ENCODE data around the gene LIMS2. TPM values are rescaled to one million over a fixed set of nuclear protein-coding genes. Genes with fewer than 3 reads are reported as not detected.

Gene LIMS2
- total RNA-seq, 1 experiment from 2014 or later: 0.53 TPM

GRCh38 chr2:127670055-127670956 is 5.0 kb downstream of the LIMS2 start:
- Histone ChIP-seq H3K9me3 (peaks cover 4% of the 10 kb centered on the region; the same call in 1 of the 2 replicates), H3K4me3 (no peak overlapping the region), H3K36me3 (no peaks in the 10 kb centered on the region), H3K27me3 (no peaks in the 10 kb centered on the region)
- DNase-seq: no peak

GRCh38 chr2:127669056-127669455 is 6.3 kb downstream of the LIMS2 start:
- H3K4me3 ChIP-seq: no peak overlapping the region
- no peak for DNase-seq
- H3K36me3 ChIP-seq: no peaks in the 10 kb centered on the region
- H3K27me3 ChIP-seq: no peaks in the 10 kb centered on the region
- peaks cover 4% of the 10 kb centered on the region; the same call in 1 of the 2 replicates for H3K9me3 ChIP-seq

- no peak for DNase-seq
- H3K36me3 ChIP-seq: no peaks in the 10 kb centered on the region
- peaks cover 4% of the 10 kb centered on the region; the same call in 1 of the 2 replicates for H3K9me3 ChIP-seq
- no peaks in the 10 kb centered on the region for H3K27me3 ChIP-seq
- H3K4me3 ChIP-seq: no peak overlapping the region
These were observed 9.9 kb downstream of the LIMS2 start for GRCh38 chr2:127665267-127665893.

DNA sequence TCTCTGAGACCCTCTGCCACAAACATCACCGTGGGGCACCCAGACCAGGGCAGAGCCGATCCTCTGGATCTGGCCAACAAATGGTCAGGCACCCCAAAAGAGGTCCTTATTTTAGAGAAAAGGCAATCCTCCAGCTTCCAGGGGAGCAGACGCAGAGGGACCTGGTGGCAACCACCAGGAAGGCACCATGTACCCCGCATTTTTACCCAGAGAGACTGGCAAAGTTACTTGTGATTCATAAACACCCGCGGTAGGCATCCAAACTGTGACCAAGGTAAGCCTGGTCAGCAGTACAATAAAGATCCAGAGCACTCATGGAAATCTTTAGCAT is 10.5 kb downstream of the LIMS2 start:
- Histone ChIP-seq H3K27me3 (no peaks in the 10 kb centered on the region), H3K36me3 (no peaks in the 10 kb centered on the region), H3K4me3 (no peak overlapping the region), H3K9me3 (peaks cover 4% of the 10 kb centered on the region; the same call in 1 of the 2 replicates)
- DNase-seq: no peak

DNA sequence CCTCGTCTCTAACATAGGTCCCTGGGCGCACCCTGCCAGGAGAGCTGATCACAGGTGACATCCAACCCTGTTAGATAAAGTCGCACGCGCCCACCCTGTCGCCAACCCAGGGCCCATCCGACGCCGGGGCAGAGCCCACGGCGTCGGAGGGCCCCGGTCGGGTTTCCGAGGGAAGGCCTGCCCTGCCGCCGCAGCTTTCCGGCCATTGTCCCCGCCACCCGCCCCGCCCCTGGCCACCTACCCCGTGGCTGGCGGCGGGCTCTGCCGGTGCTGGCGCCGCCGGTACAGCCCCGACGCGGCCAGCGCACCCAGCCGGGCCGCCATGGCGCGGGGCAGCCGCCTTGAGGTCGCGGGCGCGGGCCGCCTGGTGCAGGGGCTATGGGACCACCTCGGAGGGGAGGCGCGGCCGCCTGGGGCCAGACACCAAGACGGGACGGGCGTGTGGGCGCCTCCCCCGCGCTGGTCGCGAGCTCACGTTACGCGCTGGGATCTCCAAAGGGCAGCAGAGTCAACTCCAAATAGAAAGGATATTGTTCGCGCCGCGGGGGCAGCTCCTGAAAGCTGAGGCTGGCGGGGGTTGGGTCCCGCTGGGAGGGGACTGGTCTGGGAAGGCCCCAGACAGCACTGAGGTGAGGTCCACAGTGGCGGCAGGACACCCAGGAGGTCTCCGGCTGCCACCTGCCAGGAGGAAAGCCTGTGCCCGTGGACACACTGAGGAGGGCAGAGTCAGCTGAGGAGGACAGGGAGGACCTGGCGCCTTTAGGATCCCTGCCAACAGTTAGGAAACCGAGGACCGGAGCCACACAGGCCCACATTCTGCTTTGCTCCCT is 11.1 kb downstream of the LIMS2 start:
- DNase-seq: no peak
- Histone ChIP-seq H3K9me3 (peaks cover 4% of the 10 kb centered on the region; the same call in 1 of the 2 replicates), H3K4me3 (no peak overlapping the region), H3K36me3 (no peaks in the 10 kb centered on the region), H3K27me3 (no peaks in the 10 kb centered on the region)

DNA sequence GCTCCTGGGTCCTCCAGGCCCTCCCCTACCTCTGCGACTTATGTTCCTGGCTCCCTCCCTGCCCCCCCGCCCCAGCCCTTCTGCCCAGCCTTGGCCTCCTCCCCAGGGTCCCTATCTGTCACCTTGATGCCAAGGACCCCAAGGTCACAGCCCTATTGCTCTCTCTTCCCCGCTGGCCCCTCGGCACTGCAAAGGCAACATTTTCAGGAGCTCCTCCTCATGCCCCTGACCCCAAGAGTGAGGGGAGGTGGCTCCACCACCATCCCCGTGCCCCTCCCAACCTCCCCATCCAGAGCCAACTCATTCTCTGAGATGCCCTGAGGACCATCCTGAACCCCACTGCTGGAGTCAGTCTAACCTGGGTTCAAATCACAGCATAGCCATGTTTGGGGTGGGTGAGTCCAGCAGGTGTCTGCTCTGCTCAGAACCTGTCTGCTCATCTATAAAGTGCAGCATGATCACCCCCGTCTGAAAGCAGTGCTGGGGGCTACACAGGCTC is 11.7 kb downstream of the LIMS2 start:
- Histone ChIP-seq H3K9me3 (peaks cover 4% of the 10 kb centered on the region; the same call in 1 of the 2 replicates), H3K27me3 (no peaks in the 10 kb centered on the region), H3K36me3 (no peaks in the 10 kb centered on the region), H3K4me3 (no peak overlapping the region)
- DNase-seq: no peak

DNA sequence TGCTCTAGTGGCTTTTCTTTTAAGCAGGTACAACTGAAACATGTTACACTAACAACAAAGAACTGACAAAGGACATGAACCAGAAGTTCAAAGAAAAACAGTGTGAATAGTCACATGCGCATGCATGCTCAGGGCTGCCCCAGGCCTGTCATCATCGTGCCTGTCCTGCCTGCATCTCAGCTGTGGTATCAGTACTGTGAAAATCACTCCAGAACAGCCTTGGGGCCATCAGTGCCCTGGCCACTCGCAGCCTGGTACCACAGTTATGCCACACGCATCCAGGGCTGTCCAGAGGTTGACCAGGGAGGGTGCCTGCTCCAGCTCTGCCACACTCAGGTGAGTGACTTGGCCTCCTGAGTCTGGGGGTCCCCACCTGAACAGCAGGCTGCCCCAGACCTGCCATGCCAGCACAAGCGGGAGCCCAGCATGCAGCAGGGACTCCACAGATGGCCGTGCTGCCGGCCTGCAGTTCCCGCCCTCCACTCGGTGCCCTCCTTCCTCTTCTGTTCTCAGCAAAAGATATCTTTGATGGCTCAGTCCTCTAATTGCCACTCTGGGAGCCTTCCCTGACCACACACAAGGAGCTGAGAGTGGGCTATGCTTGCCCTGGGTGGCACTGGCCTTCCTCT is 12.3 kb downstream of the LIMS2 start:
- Histone ChIP-seq H3K4me3 (no peak overlapping the region), H3K36me3 (no peaks in the 10 kb centered on the region), H3K27me3 (no peaks in the 10 kb centered on the region), H3K9me3 (peaks cover 4% of the 10 kb centered on the region; the same call in 1 of the 2 replicates)
- DNase-seq: no peak

DNA sequence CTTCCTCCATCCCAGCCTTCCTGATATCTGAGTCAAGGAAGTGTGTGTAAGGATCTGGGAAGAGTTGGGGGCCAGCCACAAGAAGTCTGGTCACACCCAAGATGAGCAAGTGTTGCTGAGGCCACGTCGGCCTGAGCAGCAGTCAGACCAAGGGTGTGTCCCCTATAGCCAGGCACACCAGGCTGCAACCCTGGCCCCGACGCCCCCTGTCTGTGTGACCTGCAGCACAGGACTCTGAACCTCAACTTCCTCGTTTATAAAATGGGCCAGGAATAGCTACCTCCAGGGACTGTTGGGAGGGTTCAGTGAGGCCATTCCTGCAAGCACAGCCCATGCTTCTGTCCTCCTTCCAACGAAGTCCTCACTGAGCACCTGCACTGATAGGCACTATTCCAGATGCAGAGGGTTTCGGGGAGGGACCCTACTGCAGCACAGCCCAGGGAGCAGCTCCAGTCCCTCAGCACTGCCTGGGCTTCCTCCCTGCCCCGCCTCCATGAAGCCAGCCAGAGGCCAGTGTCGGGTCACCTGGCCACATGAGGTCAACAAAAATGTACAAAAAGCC is 13.3 kb downstream of the LIMS2 start:
- no peaks in the 10 kb centered on the region for H3K27me3 ChIP-seq
- no peak for DNase-seq
- no peaks in the 10 kb centered on the region for H3K9me3 ChIP-seq

DNA sequence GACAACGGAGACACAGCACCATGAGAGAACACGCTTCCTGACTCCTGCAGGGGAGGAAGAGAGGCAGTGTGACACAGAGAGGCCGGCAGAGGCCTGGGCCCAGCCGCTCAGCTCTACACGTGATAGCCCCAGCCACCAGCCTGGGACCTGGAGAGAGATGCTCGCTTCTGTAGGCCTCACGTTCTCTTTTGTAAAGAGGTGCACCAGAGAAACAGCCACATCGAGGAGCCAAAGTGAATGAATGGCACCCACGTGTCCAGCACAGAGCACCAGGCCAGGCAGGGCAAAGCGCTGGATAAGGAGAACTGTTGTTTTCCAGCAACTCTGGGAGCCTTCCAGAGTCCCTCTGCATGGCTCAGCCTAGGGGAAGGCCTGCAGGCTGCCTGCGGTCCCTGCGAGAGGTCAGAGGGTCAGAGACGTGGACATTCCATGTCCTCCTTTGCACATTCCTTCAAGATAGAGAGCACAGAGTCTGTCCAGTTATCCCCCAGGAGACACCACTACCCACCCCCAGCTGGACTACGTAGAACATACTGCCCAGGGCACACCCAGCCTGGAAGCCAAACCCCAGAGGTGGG is 14.2 kb downstream of the LIMS2 start:
- Histone ChIP-seq H3K4me3 (no peak overlapping the region), H3K9me3 (no peaks in the 10 kb centered on the region), H3K27me3 (no peaks in the 10 kb centered on the region), H3K36me3 (no peaks in the 10 kb centered on the region)
- DNase-seq: no peak

More for the DNA sequence above, 13.3 kb downstream of the LIMS2 start:
- Histone ChIP-seq H3K36me3 (no peaks in the 10 kb centered on the region), H3K4me3 (no peak overlapping the region)

DNA sequence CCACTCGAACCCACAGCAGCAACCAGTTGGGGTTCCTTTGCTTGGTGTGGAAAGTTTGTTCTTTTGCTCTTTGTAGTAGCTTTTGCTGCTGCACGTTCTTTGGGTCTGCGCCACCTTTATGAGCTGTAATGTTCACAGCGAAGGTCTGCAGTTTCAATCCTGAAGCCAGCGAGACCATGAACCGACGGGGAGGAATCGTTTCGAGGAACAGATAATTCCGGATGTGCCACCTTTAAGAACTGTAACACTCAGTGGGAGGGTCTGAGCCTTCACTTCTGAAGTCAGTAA is 15.1 kb downstream of the LIMS2 start:
- no peaks in the 10 kb centered on the region for H3K9me3 ChIP-seq
- DNase-seq: no peak

DNA sequence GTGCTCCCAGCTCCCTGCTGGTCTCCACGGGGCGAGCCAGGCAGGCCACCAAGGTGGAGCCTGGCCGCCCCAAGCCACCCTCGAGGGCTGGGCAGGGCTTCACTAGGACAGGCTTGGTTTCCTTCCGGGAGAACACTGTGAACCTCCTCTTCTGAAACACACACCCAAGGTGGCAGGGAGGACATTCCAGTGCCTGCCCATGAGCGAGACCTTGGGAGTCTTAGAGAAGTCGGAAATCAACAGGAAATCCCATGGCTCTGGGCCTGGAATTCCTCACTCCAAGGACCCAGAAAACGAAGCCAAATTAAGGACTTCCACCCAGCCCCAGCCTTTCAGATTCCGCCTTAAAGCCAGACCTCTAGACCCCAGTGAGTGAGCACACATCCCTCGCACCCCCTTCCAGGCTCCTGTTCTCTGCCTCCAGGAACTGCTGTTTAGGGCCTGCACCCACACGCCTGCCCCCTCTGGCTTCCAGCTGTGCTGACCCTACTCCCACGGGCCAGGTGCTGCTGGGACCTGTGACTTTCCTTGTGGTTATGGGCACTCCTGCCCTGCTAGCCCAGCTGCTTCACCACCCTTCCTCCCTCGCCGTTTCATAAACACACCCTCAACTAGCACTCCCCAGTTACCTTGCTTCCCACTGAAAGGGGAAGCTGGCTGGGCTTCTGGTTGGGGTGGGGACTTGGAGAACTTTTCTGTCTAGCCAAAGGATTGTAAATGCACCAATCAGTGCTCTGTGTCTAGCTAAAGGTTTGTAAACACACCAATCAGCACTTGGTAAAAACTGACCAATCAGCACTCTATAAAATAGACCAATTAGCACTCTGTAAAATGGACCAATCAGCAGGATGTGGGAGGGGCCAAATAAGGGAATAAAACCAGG is 15.7 kb downstream of the LIMS2 start:
- Histone ChIP-seq H3K27me3 (no peaks in the 10 kb centered on the region), H3K9me3 (no peaks in the 10 kb centered on the region), H3K36me3 (no peaks in the 10 kb centered on the region), H3K4me3 (no peak overlapping the region)
- DNase-seq: no peak

More for the DNA sequence above, 15.1 kb downstream of the LIMS2 start:
- Histone ChIP-seq H3K4me3 (no peak overlapping the region), H3K36me3 (no peaks in the 10 kb centered on the region), H3K27me3 (no peaks in the 10 kb centered on the region)

GRCh38 chr2:127658641-127659407 is 16.5 kb downstream of the LIMS2 start:
- H3K9me3 ChIP-seq: no peaks in the 10 kb centered on the region
- no peak for DNase-seq
- no peaks in the 10 kb centered on the region for H3K27me3 ChIP-seq
- H3K36me3 ChIP-seq: no peaks in the 10 kb centered on the region
- no peak overlapping the region for H3K4me3 ChIP-seq

- H3K27me3 ChIP-seq: no peaks in the 10 kb centered on the region
- no peaks in the 10 kb centered on the region for H3K9me3 ChIP-seq
- no peaks in the 10 kb centered on the region for H3K36me3 ChIP-seq
- no peak overlapping the region for H3K4me3 ChIP-seq
- no peak for DNase-seq
These were observed 17.2 kb downstream of the LIMS2 start for GRCh38 chr2:127658146-127658545.

- Histone ChIP-seq H3K36me3 (no peaks in the 10 kb centered on the region), H3K9me3 (no peaks in the 10 kb centered on the region), H3K27me3 (no peaks in the 10 kb centered on the region), H3K4me3 (no peak overlapping the region)
- DNase-seq: no peak
These were observed 18.1 kb downstream of the LIMS2 start for GRCh38 chr2:127657232-127657595.

Measured in MG63 (cell line).